C4-2B (cell line): Measurements from ENCODE around the gene MPL.

Experiments used
- ZFX ChIP-seq: fragments of 450-650 bp; IDR thresholded peaks from 2 replicates; pipeline ENCODE4 v1.6.1; 2017
- TF ChIP-seq, protein P1 (sequence below): fragments of 450-650 bp; conservative IDR thresholded peaks from 2 replicates; pipeline ENCODE4 v1.5.1; 2017; ENCODE audit warnings: mild to moderate bottlenecking

DNA sequence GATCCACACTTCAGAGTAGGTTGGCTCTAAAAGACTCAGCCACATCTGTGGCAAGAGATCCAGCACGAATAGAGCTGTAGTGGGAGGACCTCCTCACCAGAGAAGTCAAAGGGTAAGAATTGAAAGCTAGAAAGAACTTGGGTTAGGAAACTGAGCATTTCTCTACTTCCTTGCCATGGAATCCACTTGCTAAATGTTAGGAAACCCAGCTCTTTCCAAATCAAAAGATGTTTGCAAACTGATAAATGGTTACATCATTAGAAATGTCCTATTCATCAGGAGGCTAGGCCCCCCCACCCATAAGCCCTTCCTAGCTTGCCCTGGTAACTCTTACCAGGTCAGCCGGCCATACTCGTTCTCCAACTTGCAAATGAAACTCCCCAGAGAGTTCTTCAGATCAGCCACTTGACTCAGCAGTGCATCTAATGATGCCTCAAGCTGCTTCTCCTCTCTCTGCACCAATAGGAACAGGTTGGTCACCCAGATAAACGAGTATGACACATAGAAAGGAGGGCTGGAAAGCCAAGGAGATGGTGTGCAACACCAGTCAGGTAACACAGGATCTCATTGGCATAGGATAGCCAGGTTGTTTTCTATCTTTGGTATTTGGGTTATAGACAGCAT, 50.5 kb downstream of the MPL start:
- TF ChIP-seq, protein P1, sequence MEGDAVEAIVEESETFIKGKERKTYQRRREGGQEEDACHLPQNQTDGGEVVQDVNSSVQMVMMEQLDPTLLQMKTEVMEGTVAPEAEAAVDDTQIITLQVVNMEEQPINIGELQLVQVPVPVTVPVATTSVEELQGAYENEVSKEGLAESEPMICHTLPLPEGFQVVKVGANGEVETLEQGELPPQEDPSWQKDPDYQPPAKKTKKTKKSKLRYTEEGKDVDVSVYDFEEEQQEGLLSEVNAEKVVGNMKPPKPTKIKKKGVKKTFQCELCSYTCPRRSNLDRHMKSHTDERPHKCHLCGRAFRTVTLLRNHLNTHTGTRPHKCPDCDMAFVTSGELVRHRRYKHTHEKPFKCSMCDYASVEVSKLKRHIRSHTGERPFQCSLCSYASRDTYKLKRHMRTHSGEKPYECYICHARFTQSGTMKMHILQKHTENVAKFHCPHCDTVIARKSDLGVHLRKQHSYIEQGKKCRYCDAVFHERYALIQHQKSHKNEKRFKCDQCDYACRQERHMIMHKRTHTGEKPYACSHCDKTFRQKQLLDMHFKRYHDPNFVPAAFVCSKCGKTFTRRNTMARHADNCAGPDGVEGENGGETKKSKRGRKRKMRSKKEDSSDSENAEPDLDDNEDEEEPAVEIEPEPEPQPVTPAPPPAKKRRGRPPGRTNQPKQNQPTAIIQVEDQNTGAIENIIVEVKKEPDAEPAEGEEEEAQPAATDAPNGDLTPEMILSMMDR = no peak
- no peak for TF ChIP-seq ZFX
